Measurements from ENCODE around the gene MUC21.

DNA sequence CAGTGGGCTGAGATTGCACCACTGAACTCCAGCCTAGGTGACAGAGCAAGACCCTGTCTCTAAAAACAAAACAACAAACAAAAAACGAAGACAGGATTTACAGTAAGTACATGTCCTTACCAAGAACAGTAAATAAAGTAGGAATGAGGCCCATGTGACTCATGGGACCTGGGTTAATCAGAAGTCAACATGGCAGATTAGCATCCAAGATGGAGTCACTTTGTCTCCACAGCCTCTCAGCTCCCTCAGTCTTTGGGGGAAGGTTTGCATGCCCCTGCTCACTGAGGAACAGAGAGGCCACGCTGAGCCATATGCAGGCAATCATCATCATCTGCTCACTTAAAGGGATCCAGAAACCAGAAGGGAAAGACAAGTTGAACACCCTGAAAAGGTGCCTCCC is 19.0 kb downstream of the MUC21 start:
- TF ChIP-seq, protein P1, sequence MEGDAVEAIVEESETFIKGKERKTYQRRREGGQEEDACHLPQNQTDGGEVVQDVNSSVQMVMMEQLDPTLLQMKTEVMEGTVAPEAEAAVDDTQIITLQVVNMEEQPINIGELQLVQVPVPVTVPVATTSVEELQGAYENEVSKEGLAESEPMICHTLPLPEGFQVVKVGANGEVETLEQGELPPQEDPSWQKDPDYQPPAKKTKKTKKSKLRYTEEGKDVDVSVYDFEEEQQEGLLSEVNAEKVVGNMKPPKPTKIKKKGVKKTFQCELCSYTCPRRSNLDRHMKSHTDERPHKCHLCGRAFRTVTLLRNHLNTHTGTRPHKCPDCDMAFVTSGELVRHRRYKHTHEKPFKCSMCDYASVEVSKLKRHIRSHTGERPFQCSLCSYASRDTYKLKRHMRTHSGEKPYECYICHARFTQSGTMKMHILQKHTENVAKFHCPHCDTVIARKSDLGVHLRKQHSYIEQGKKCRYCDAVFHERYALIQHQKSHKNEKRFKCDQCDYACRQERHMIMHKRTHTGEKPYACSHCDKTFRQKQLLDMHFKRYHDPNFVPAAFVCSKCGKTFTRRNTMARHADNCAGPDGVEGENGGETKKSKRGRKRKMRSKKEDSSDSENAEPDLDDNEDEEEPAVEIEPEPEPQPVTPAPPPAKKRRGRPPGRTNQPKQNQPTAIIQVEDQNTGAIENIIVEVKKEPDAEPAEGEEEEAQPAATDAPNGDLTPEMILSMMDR (IDR thresholded peaks at IDR 0.05) = no peak
- no peak for TF ChIP-seq POLR2A (IDR thresholded peaks at IDR 0.05)
